GM19397 (cell line): ENCODE results near the gene DPH1.
"Not testable (repeated sequence)": the region's sequence is repeated elsewhere in the genome, so short reads cannot be mapped to it uniquely, and the experiment has no call there.

Experiments used
- ATAC-seq: cut with Tn5 transposase; IDR thresholded peaks from one replicate; pipeline ENCODE4 v1.9.1; 2021; ENCODE audit warnings: mild to moderate bottlenecking, moderate library complexity; ENCODE audit not compliant: unreplicated experiment

The DPH1 gene

GRCh38 chr17:2029911-2030778 is at the start of gene DPH1:
DPH1 (plus strand) TSS chr17:2030153; CDS start chr17:2030170, 17 bp downstream.
- peak; percentile 63 for ATAC-seq

- no peak for ATAC-seq
Observed at GRCh38 chr17:1980665-1981250, 49.2 kb upstream of the DPH1 start.

GRCh38 chr17:1982793-1983366 is 47.1 kb upstream of the DPH1 start:
- not testable (repeated sequence) for ATAC-seq

- ATAC-seq: no peak
Observed at GRCh38 chr17:1985093-1985492, 44.9 kb upstream of the DPH1 start.

GRCh38 chr17:1985686-1986085 is 44.3 kb upstream of the DPH1 start:
- ATAC-seq: no peak

GRCh38 chr17:1986783-1987451 is 43.0 kb upstream of the DPH1 start:
- ATAC-seq: no peak

- no peak for ATAC-seq
Observed at GRCh38 chr17:1989135-1989534, 40.8 kb upstream of the DPH1 start.

- no peak for ATAC-seq
Observed at GRCh38 chr17:1992541-1992940, 37.4 kb upstream of the DPH1 start.

GRCh38 chr17:1994707-1995106 is 35.2 kb upstream of the DPH1 start:
- no peak for ATAC-seq

- no peak for ATAC-seq
Observed at GRCh38 chr17:1995321-1995892, 34.5 kb upstream of the DPH1 start.

- no peak for ATAC-seq
Observed at GRCh38 chr17:1995907-1996799, 33.8 kb upstream of the DPH1 start.

- no peak for ATAC-seq
Observed at GRCh38 chr17:1996800-1997288, 33.1 kb upstream of the DPH1 start.

GRCh38 chr17:1997289-1997926 is 32.5 kb upstream of the DPH1 start:
- ATAC-seq: no peak

GRCh38 chr17:1997927-1998742 is 31.8 kb upstream of the DPH1 start:
- ATAC-seq: no peak

- no peak for ATAC-seq
Observed at GRCh38 chr17:1999557-2000251, 30.2 kb upstream of the DPH1 start.

GRCh38 chr17:2002767-2003329 is 27.1 kb upstream of the DPH1 start:
- no peak for ATAC-seq

GRCh38 chr17:2003525-2003924 is 26.4 kb upstream of the DPH1 start:
- ATAC-seq: no peak
